GM19452 (cell line): ENCODE results near the gene THEM5.

ENCODE experiments used
- ATAC-seq: cut with Tn5 transposase; IDR thresholded peaks from one replicate; pipeline ENCODE4 v1.9.1; 2021; ENCODE audit not compliant: unreplicated experiment

The THEM5 gene

DNA sequence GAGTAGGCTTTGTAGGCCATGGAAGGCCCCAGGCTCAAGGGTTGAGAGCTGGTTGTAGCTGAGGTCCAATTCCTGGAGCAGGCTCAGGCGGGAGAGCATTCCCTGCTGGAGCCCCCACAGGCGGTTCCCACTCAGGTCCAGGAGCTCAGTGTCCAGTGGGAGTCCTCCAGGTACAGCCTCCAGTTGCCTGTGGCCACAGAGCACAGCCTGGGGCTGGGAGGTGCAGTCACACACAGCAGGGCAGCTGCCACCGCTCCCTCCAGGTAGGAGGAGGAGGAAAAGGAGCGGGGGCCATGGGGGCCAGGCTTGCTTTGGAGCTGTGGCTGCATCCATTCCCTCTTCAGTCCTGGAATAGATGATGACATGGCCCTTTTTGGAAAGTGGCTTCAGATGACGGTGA is 51.1 kb downstream of the THEM5 start:
- no peak for ATAC-seq

GRCh38 chr1:151801846-151802245 is 51.7 kb downstream of the THEM5 start:
- ATAC-seq = no peak

DNA sequence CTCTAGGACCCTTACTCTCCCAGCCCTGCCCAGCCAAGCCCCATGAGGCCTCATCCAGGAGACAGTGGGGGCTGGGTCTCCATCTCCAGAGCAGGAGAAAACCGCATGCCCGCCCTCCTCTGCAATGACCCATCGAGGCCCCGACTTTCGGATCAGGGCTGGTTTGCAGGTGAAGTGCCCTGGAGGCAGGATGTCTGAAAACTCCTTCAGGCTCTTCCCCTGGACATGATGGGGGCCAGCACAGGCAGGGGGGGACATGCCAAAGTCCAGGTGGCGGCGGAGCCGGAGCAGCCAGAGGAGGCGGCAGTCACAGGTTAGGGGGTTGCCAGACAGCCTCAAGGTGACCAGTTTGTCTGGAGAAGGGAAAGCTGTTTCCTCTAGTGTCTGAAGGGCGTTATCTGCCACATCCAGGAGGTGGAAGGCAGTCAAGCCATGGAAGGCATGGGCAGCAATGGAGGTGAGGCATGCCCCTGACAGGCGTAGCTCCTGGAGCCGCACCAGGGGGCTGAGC is 52.1 kb downstream of the THEM5 start:
- no peak for ATAC-seq

DNA sequence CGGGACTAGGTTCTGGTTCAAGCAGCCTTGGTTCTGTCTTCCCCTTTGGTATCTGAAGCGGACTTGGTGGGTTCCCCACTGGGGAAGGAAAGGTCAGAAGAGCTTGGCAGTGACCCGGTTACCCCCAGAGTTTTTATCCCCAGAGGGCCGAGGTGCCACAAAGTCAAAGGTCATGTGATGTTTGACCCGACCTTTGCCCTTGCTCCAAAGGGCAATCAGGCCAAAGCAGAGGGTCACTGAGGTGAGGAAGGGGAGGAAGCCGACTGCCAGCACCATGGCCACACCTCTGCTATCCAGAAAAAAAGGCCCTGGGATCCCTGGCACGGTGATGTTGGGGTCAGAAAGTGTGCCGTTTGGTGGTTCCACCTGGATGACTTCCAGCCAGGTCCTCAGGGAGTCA is 52.7 kb downstream of the THEM5 start:
- ATAC-seq = no peak

DNA sequence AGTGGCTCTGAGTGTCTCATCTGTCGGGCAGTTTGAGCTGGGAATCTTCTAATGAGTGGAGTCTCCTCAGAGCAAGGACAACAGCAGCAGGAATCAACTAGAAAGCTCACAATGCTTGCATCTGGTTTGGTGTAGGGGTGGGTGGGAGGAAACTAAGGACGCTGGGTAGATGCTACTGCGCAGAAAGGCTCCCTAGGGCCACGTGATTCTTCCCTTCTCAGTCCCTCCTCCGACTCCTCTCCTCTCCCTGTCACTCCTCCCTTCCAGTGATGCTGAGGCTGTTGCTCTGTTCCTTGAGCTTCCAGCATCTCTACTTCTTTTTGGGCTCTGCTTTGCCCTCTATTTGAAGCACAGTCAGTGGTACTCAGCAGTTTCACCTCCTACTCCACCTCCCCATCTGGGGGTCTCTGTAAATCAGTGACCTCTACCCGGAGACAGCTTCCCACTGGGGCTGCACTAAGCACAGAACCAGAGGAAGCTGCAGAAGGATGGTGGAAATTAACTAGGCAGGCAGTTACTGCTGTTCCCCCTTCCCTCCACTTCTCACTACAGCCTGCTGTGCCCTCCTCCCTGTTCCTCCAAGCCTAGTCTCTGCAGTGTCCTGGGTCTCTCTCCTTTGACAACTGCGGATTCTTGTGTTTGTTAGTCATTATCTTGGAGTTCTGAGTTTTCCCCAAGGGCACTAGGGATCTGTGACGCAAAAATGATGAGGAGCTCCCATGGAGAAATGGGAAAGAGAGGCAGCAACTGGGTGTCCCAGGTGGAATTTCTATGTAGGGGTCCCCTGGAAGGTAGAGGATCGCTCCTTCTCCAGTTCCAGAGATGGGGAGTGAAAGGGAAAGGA is 54.1 kb downstream of the THEM5 start:
- ATAC-seq = no peak

- ATAC-seq = no peak
Measured at GRCh38 chr1:151798571-151798970, 54.9 kb downstream of the THEM5 start.
